ENCODE results near the gene PLPPR5.

DNA sequence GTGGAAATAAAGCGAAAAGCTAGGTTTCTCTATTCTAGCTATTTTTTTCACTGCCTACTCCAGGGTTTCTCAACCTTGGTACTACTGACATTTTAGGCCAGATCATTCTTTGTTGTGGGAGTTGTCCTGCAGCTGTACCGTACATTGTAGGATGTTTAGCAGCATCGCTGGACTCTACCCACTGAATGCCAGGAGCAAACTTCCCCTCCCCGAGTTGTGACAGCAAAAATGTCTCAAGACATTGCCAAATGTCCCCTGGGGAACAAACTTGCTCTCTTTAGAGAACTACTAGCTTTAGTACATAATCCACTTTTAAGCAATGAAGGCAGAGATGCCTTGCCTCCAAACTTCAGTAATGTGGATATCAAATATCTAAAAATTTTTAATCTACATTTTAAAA lies 122.8 kb downstream of the PLPPR5 start:
- no peak for TF ChIP-seq YY1 (IDR thresholded peaks at IDR 0.05; ENCODE audit: insufficient read depth, insufficient read length)
- TF ChIP-seq ZNF274 (IDR thresholded peaks at IDR 0.05; ENCODE audit: low read depth, low read length): no peak
